PC-9 (cell line): ENCODE results near the gene CHRNA4. TPM values are rescaled to one million over a fixed set of nuclear protein-coding genes. Genes with fewer than 3 reads are reported as not detected.

Experiments used
- BruUV-seq: library from RNA; stranded (reverse); fragments of 400-500 nt; replicated peaks from 2 replicates; lab custom pipeline; 2021; lab: Mats Ljungman, UMichigan
- CTCF ChIA-PET: fragments of 300-600 bp; sonication (Branson Sonifier 250); formaldehyde crosslinking; loops from one replicate; lab custom pipeline; 2022; ENCODE audit warnings: antibody characterized with exemption; lab: Charles Lee
- POLR2A ChIA-PET: fragments of 300-600 bp; sonication (Branson Sonifier 250); formaldehyde crosslinking; loops from one replicate; lab custom pipeline; 2022; ENCODE audit warnings: antibody characterized with exemption; ENCODE audit not compliant: unreplicated experiment; lab: Charles Lee
- DNase-seq, 2 experiments: peaks; one replicate each; pipeline versions ENCODE4 v3.0.0 to v3.0.0-alpha.2; 2015 to 2022; ENCODE audit warnings: mixed read lengths in 1 of 2
- H2AFZ ChIP-seq: fragments of 200-600 bp; sonication (generic); 2 replicates; pipeline ENCODE4 v1.8.1; 2017; ENCODE audit warnings: antibody characterized with exemption
- H3F3A ChIP-seq: fragments of 200-600 bp; sonication (generic); 2 replicates; pipeline ENCODE4 v1.8.1; 2017; ENCODE audit warnings: antibody characterized with exemption, mild to moderate bottlenecking, low read depth; ENCODE audit not compliant: insufficient read depth
- H3K27ac ChIP-seq: fragments of 200-600 bp; sonication (generic); 2 replicates; pipeline ENCODE4 v1.6.1; 2016; ENCODE audit warnings: mixed run types
- H3K27me3 ChIP-seq: fragments of 200-600 bp; sonication (generic); 2 replicates; pipeline ENCODE4 v1.6.1; 2016; ENCODE audit warnings: low read depth, mixed run types; ENCODE audit not compliant: insufficient read depth
- H3K36me3 ChIP-seq: fragments of 200-600 bp; sonication (generic); 2 replicates; pipeline ENCODE4 v1.6.1; 2016; ENCODE audit warnings: low read depth, mixed run types
- H3K4me1 ChIP-seq: fragments of 200-600 bp; sonication (generic); replicated peaks from 2 replicates; pipeline ENCODE4 v1.6.1; 2016; ENCODE audit warnings: mixed run types; ENCODE audit not compliant: insufficient read depth
- H3K4me2 ChIP-seq: fragments of 200-600 bp; sonication (generic); 2 replicates; pipeline ENCODE4 v1.6.1; 2017; ENCODE audit warnings: mixed run types
- H3K4me3 ChIP-seq: fragments of 200-600 bp; sonication (generic); 2 replicates; pipeline ENCODE4 v1.6.1; 2016; ENCODE audit warnings: mixed run types
- H3K79me2 ChIP-seq: fragments of 200-600 bp; sonication (generic); 2 replicates; pipeline ENCODE4 v1.6.1; 2017; ENCODE audit warnings: low read depth, mixed run types
- H3K9me2 ChIP-seq: fragments of 200-600 bp; sonication (generic); 2 replicates; pipeline ENCODE4 v1.8.1; 2017; ENCODE audit warnings: mild to moderate bottlenecking; ENCODE audit not compliant: insufficient read depth
- H3K9me3 ChIP-seq: fragments of 200-600 bp; sonication (generic); 2 replicates; pipeline ENCODE4 v1.8.1; 2016; ENCODE audit warnings: low read depth; ENCODE audit not compliant: insufficient read depth
- H4K20me1 ChIP-seq: fragments of 200-600 bp; sonication (generic); 2 replicates; pipeline ENCODE4 v1.8.1; 2017; ENCODE audit not compliant: insufficient read depth
- EZH2 ChIP-seq: fragments of 200-600 bp; sonication (generic); IDR thresholded peaks from 2 replicates; pipeline ENCODE4 v1.8.0; 2017; ENCODE audit warnings: antibody characterized with exemption, low read depth
- intact Hi-C: fragments of 100-400 bp; cut with micrococcal nuclease; formaldehyde crosslinking; loops from one replicate; pipeline ENCODE4 v1.10.0; 2022; ENCODE audit not compliant: unreplicated experiment
- total RNA-seq: library from RNA; stranded (reverse); gene quantifications from 2 replicates; pipeline ENCODE4 v1.2.3, GENCODE V29; 2021
- TF ChIP-seq, protein P1 (sequence below): fragments of 200-600 bp; sonication (generic); conservative IDR thresholded peaks from 2 replicates; pipeline ENCODE4 v1.6.1; 2017; ENCODE audit warnings: mixed run types, antibody characterized with exemption, mild to moderate bottlenecking, moderate library complexity

The CHRNA4 gene
- total RNA-seq, 1 experiment from 2014 or later = not detected

DNA sequence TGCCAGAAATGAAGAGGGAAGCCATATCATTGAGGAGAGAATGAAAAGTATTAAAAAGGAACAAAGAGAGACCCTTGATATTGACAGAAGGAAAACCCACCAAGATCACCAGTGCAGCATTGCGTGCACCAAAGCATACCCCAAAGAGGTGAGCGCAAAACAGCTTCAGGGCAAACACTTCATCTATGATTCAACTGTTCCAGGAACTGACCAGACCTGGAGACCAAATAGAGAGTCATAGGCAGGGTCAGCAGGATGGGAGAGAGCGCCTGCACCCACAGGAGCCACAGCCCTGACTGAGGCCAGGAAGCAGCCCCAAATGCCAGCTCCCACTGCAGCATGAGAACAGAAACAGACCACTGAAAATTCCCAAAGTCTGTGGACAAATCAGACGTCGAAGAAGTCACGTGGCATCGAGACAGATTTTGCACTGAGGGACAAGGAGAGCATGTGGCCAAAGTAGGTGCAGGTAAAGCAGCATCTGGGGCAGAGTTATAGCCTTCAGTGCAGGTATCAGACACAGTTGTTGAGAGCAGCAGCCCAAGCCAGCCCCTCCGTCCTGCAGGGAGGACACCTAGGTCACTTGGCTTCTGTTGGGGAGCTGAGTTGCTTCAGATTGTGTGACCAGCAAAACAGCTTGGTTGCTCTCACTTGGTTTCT lies 29.3 kb downstream of the CHRNA4 start:
- H3K36me3 ChIP-seq = no peaks in the 10 kb centered on the region

DNA sequence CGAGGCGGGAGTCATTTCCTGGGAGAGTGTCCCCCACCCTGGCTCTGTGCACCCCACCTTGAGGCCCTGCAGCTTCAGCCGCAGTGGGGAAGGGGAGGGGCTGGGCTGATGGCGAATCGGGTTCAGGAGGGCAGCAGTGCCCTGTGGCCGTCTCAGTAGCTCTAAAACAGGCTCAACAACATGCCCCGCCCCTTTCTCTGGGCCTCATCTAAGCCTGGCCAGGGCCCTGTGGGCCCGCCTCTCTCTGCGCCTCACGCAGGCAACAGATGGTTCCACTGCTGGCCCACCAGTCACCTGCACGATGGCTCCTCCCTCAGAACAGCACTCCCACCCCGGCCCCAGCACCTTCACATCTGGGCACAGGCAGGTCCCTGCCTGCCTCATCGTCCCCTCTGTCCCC lies 30.2 kb downstream of the CHRNA4 start:
- Histone ChIP-seq H3K79me2 (no peaks in the 10 kb centered on the region), H3F3A (no peaks in the 10 kb centered on the region), H4K20me1 (no peaks in the 10 kb centered on the region), H3K4me2 (no peak overlapping the region), H3K9me3 (no peaks in the 10 kb centered on the region; the same call in 1 of the 2 replicates), H3K4me1 (peaks cover 12% of the 10 kb centered on the region; the same call in 1 of the 2 replicates), H3K27me3 (peaks cover 45% of the 10 kb centered on the region), H3K9me2 (no peaks in the 10 kb centered on the region), H2AFZ (no peak overlapping the region), H3K27ac (no peak overlapping the region), H3K4me3 (no peak overlapping the region), H3K36me3 (no peaks in the 10 kb centered on the region)
- intact Hi-C loops = no loop called here
- BruUV-seq = no TSS peak
- no peak for DNase-seq
- POLR2A ChIA-PET = no interaction called here
- no peak for TF ChIP-seq EZH2
- TF ChIP-seq, protein P1, sequence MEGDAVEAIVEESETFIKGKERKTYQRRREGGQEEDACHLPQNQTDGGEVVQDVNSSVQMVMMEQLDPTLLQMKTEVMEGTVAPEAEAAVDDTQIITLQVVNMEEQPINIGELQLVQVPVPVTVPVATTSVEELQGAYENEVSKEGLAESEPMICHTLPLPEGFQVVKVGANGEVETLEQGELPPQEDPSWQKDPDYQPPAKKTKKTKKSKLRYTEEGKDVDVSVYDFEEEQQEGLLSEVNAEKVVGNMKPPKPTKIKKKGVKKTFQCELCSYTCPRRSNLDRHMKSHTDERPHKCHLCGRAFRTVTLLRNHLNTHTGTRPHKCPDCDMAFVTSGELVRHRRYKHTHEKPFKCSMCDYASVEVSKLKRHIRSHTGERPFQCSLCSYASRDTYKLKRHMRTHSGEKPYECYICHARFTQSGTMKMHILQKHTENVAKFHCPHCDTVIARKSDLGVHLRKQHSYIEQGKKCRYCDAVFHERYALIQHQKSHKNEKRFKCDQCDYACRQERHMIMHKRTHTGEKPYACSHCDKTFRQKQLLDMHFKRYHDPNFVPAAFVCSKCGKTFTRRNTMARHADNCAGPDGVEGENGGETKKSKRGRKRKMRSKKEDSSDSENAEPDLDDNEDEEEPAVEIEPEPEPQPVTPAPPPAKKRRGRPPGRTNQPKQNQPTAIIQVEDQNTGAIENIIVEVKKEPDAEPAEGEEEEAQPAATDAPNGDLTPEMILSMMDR = no peak
- CTCF ChIA-PET = no interaction called here

More for the DNA sequence above, 29.3 kb downstream of the CHRNA4 start:
- no peak for DNase-seq
- Histone ChIP-seq H4K20me1 (no peaks in the 10 kb centered on the region), H2AFZ (no peak overlapping the region), H3K9me3 (no peaks in the 10 kb centered on the region; the same call in 1 of the 2 replicates), H3K9me2 (no peaks in the 10 kb centered on the region), H3K79me2 (no peaks in the 10 kb centered on the region), H3K27ac (no peak overlapping the region), H3K4me2 (no peak overlapping the region), H3F3A (no peaks in the 10 kb centered on the region), H3K27me3 (peaks cover 55% of the 10 kb centered on the region), H3K4me1 (peaks cover 12% of the 10 kb centered on the region; the same call in 1 of the 2 replicates), H3K4me3 (no peak overlapping the region)
- ChIA-PET POLR2A (no interaction called here), CTCF (no interaction called here)
- TF ChIP-seq, protein P1 = no peak
- no peak for TF ChIP-seq EZH2
- intact Hi-C loops = no loop called here
- no TSS peak for BruUV-seq

DNA sequence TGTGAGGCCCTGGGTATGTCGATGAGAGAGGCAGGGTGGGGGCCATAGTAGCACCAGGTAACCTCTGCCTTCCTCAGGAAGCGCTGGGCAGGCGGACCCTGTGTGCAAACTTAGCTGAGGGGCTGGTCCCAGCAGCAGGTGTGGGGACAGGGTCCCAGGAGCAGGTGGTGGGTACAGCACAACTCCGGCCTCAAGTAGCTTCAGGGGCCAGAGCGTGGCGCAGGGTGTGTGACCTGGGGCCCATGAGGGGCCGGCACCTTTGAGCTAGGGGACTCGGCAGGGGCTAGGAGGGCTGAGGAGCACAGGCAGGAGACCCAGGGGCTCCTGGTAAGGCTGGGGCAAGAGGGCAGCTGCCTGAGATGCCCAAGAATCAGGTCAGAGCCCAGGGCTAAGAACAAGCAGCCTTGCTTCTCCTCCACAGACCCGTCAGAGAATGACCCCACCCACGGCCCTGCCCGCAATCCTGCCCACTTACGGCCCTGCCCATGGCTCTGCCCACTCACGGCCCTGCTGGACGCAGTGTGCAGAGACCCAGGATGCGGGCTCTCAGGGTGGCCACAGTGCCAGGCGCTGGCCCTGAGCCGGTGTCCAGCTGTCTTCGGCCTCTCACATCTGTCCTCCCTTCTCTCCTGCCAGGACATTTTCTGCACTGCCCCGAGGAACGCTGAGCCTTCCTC lies 30.9 kb downstream of the CHRNA4 start:
- intact Hi-C loops = no loop called here
- Histone ChIP-seq H3K4me2 (no peak overlapping the region), H2AFZ (no peak overlapping the region), H3K9me3 (no peaks in the 10 kb centered on the region; the same call in 1 of the 2 replicates), H3K36me3 (no peaks in the 10 kb centered on the region), H3K4me3 (no peak overlapping the region), H3K27me3 (peaks cover 44% of the 10 kb centered on the region), H3K9me2 (no peaks in the 10 kb centered on the region), H4K20me1 (no peaks in the 10 kb centered on the region), H3F3A (no peaks in the 10 kb centered on the region), H3K4me1 (peaks cover 12% of the 10 kb centered on the region; the same call in 1 of the 2 replicates), H3K27ac (no peak overlapping the region), H3K79me2 (no peaks in the 10 kb centered on the region)
- POLR2A ChIA-PET = no interaction called here
- no TSS peak for BruUV-seq
- TF ChIP-seq EZH2 = no peak
- TF ChIP-seq, protein P1 = no peak
- DNase-seq = no peak
- CTCF ChIA-PET = no interaction called here
